Mononuclear cell (primary cell): Measurements from ENCODE around the gene APOA4. TPM values are rescaled to one million over a fixed set of nuclear protein-coding genes. Genes with fewer than 3 reads are reported as not detected.

Source experiments
- H3K27me3 ChIP-seq: 2 replicates; pipeline ENCODE4 v1.6.0; 2011; ENCODE audit warnings: low read length, control low read depth; ENCODE audit not compliant: insufficient read depth
- H3K4me1 ChIP-seq: 2 replicates; pipeline ENCODE4 v1.5.1; 2011; ENCODE audit warnings: mild to moderate bottlenecking, low read length, control low read depth; ENCODE audit not compliant: insufficient read depth
- H3K4me3 ChIP-seq: 2 replicates; pipeline ENCODE4 v1.5.1; 2011; ENCODE audit warnings: mild to moderate bottlenecking, low read length, moderate library complexity
- H3K9me3 ChIP-seq: 2 replicates; pipeline ENCODE4 v1.5.1; 2011; ENCODE audit warnings: low read depth, mild to moderate bottlenecking, control low read depth, low read length
- total RNA-seq: library from RNA; depleted of rRNA; stranded (reverse); fragments of >200 nt; gene quantifications from one replicate; pipeline ENCODE4 v1.2.3, GENCODE V29; 2012

APOA4 gene
- total RNA-seq, 1 donor, result not detected

GRCh38 chr11:116790167-116791001 is 32.7 kb downstream of the APOA4 start:
- Histone ChIP-seq H3K9me3 (no peaks in the 10 kb centered on the region), H3K27me3 (no peaks in the 10 kb centered on the region), H3K4me1 (peaks cover 27% of the 10 kb centered on the region), H3K4me3 (no peak overlapping the region)

DNA sequence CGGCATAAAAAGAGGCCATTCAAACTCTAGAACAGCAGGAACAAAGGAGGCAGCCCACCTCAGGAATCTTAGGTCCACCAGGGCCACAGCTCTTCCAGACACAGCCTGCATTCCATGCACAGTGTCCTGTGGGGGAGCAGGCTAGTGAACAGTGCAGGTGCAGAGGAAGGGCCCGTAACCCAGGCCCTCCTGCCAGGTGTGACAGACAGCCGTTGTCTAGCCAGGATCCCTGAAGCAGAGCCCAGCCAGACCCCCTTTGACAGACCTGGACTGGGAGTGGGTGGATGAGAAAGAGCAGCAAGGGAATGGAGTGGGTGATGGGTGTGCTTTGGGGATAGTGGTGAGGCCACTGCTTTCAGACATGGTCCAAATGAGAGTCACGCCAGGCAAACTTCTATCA is 34.1 kb downstream of the APOA4 start:
- H3K4me3 ChIP-seq, result no peak overlapping the region
- H3K4me1 ChIP-seq, result peaks cover 27% of the 10 kb centered on the region
- H3K27me3 ChIP-seq, result no peaks in the 10 kb centered on the region
- H3K9me3 ChIP-seq, result no peaks in the 10 kb centered on the region

DNA sequence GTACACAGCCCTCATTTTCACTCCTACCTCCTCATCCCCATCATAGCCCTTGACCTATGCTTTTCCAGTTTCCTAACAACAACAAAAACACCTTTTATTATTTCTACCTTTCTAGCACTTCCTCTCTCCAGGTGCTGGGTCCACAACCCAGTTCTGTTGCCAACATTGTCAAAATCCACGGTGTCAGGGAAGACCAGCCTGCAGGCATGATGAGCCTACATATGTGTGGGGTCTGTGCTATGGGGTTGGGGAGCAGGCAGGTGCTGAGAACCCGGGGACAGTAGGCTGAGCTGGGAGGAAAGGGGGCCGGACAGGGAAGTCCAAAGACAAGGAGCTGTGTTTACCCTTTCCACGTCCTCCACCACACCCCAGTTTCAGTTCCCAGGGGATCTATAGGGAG is 34.6 kb downstream of the APOA4 start:
- H3K9me3 ChIP-seq, result no peaks in the 10 kb centered on the region
- peaks cover 27% of the 10 kb centered on the region for H3K4me1 ChIP-seq
- no peaks in the 10 kb centered on the region for H3K27me3 ChIP-seq
- peak overlapping the region; percentile 76 for H3K4me3 ChIP-seq

- Histone ChIP-seq H3K9me3 (no peaks in the 10 kb centered on the region), H3K4me1 (peaks cover 27% of the 10 kb centered on the region), H3K4me3 (peak within 1 kb of the TSS; percentile 76), H3K27me3 (no peaks in the 10 kb centered on the region)
These were observed 35.2 kb downstream of the APOA4 start, which contains the start of gene ZPR1 for GRCh38 chr11:116787786-116788486. Gene ZPR1, minus strand, starts transcription at chr11:116788023. Its CDS starts 33 bp downstream, at chr11:116787990.

GRCh38 chr11:116787436-116787785 is 35.7 kb downstream of the APOA4 start:
- no peaks in the 10 kb centered on the region for H3K27me3 ChIP-seq
- H3K4me1 ChIP-seq, result peaks cover 27% of the 10 kb centered on the region
- peak overlapping the region; percentile 76 for H3K4me3 ChIP-seq
- H3K9me3 ChIP-seq, result no peaks in the 10 kb centered on the region

GRCh38 chr11:116786966-116787365 is 36.1 kb downstream of the APOA4 start:
- H3K27me3 ChIP-seq, result no peaks in the 10 kb centered on the region
- peaks cover 27% of the 10 kb centered on the region for H3K4me1 ChIP-seq
- no peaks in the 10 kb centered on the region for H3K9me3 ChIP-seq
- H3K4me3 ChIP-seq, result peak overlapping the region; percentile 76

DNA sequence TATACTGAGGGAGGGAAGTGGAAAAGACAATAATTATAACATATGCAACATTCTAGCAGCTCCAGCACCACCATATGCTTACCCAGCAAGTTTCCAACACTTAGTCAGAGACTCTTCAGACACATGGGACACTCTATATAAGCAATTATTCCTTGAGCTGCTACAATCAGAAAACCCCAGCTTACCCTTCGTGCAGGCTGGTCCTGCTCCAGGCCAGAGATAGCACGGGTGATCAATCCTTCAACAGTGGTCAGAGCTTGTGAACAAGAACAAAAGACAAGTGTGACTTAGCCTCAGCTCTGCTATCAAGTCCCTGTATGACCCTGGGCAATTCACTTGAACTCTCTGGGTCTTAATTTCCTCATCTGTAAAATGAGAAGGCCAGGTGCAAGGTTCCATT is 36.8 kb downstream of the APOA4 start:
- Histone ChIP-seq H3K27me3 (no peaks in the 10 kb centered on the region), H3K4me3 (no peak overlapping the region), H3K4me1 (peaks cover 24% of the 10 kb centered on the region), H3K9me3 (no peaks in the 10 kb centered on the region)

DNA sequence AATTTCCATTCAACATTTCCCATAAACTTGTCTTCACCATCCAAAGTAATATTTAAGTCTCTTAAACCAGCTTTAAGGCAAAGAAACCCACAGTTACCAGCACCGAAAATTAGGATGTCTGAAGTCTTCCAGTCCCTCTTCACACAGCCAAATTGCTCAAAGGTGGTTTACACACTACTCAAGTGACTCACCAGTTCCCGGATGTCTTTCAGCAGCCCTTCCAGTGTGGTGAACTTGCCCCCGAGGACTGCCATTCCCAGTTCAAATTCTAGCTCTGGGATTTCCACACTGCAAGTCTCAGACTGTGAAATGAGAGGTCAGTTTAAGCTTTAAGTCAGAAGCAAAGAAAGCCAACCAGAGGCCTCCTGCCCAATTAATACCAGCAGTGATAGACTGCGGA is 40.4 kb downstream of the APOA4 start:
- Histone ChIP-seq H3K27me3 (no peaks in the 10 kb centered on the region), H3K4me3 (no peak overlapping the region), H3K4me1 (peaks cover 13% of the 10 kb centered on the region), H3K9me3 (no peaks in the 10 kb centered on the region)

- no peak overlapping the region for H3K4me3 ChIP-seq
- peaks cover 4% of the 10 kb centered on the region for H3K4me1 ChIP-seq
- H3K9me3 ChIP-seq, result no peaks in the 10 kb centered on the region
- H3K27me3 ChIP-seq, result no peaks in the 10 kb centered on the region
These were observed 44.5 kb downstream of the APOA4 start for GRCh38 chr11:116778556-116778955.

- H3K4me3 ChIP-seq, result no peak overlapping the region
- H3K27me3 ChIP-seq, result no peaks in the 10 kb centered on the region
- peaks cover 12% of the 10 kb centered on the region for H3K4me1 ChIP-seq
- H3K9me3 ChIP-seq, result no peaks in the 10 kb centered on the region
These were observed 46.0 kb downstream of the APOA4 start for GRCh38 chr11:116777056-116777455.

DNA sequence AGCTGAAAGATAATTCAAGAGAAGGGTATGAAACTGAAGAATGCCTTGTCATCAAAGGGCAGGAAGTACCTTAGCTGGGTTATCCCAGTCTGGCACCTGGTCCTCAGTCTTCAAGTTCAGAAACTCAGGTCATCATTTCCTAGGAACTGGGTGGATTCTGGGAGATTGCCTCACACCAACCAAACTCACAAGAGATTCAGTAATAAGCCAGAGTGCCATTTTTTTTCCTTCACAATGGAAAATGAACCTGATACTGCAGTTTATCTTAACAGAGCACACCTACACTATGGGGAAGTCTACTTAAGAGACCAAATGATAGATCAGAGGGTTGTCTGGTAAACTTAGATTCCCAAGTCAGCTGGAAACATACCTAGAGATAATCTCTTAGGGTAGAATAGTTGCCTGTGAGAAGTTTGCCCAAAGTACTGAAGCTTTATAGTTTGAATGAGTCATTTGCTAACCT is 46.6 kb downstream of the APOA4 start:
- no peaks in the 10 kb centered on the region for H3K27me3 ChIP-seq
- H3K9me3 ChIP-seq, result no peaks in the 10 kb centered on the region
- H3K4me3 ChIP-seq, result no peak overlapping the region
- peaks cover 17% of the 10 kb centered on the region for H3K4me1 ChIP-seq

GRCh38 chr11:116775975-116776374 is 47.1 kb downstream of the APOA4 start:
- Histone ChIP-seq H3K27me3 (no peaks in the 10 kb centered on the region), H3K4me1 (peaks cover 21% of the 10 kb centered on the region), H3K4me3 (no peak overlapping the region), H3K9me3 (no peaks in the 10 kb centered on the region)

GRCh38 chr11:116774661-116775060 is 48.4 kb downstream of the APOA4 start:
- Histone ChIP-seq H3K4me3 (no peak overlapping the region), H3K4me1 (peaks cover 32% of the 10 kb centered on the region), H3K9me3 (no peaks in the 10 kb centered on the region), H3K27me3 (no peaks in the 10 kb centered on the region)

DNA sequence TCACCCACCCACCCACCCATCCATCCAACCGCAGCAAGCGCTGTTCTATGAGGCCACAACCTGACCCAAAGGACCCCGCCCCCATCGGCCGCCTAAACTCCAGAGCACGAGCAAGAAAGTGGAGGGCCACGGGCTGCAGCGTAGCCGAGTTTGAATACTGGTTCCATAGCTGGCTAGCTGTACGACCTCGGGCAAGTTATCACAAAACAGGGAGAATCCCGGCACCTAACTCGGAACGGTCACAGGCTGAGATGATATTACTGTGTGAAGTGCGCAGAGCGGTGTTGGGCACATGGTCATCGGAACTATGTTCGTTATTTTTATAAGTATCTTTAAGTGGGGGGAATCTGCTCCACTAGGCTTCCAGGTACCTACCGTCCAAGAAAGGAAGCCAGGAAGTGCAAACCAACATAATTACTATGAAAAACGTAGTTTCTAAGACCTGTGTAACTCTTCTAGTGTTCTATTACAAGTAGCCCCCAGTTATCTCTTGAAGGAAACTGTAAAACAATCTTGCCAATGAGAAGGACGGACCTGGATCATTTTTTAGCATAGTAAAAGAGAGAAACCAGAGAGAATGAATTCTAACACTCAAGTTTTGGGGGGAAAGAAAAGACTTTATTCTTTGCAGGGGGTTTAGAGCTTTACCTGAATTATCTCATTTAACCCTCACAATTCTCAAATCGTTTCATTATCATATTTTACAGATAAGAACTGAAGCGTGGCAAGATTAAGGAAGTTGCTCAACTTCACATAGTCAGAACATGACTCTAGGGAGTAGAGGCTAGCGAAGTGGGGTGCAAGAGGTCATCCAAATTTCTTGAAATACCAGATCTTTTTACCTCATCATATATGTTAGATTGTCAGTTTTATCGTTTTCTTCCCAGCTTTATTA is 49.7 kb downstream of the APOA4 start:
- no peaks in the 10 kb centered on the region for H3K27me3 ChIP-seq
- peaks cover 32% of the 10 kb centered on the region for H3K4me1 ChIP-seq
- peak overlapping the region; percentile 87 for H3K4me3 ChIP-seq
- H3K9me3 ChIP-seq, result no peaks in the 10 kb centered on the region
